Brain microvascular endothelial cell (primary cell): ENCODE results near the gene PAK5.

Experiments used
- DNase-seq: peaks from one replicate; pipeline ENCODE4 v3.0.0-alpha.2; 2020
- H3K27ac ChIP-seq: fragments of 250-450 bp; sonication (Bioruptor Pico); 2 replicates; pipeline ENCODE4 v1.5.1; 2020; ENCODE audit warnings: mild to moderate bottlenecking, moderate library complexity
- H3K27me3 ChIP-seq: fragments of 250-450 bp; sonication (Bioruptor Pico); replicated peaks from 2 replicates; pipeline ENCODE4 v1.5.1; 2020; ENCODE audit warnings: mild to moderate bottlenecking
- H3K36me3 ChIP-seq: fragments of 250-450 bp; sonication (Bioruptor Pico); replicated peaks from 2 replicates; pipeline ENCODE4 v1.5.1; 2020; ENCODE audit warnings: mild to moderate bottlenecking
- H3K4me3 ChIP-seq: 2 replicates; pipeline ENCODE4 v1.5.1; 2011; ENCODE audit warnings: low read depth, mild to moderate bottlenecking, control low read depth, low read length, moderate library complexity
- CTCF ChIP-seq: IDR thresholded peaks from 2 replicates; pipeline ENCODE4 v1.5.1; 2011; ENCODE audit warnings: low read depth, mild to moderate bottlenecking, moderate library complexity, low read length, control low read depth, inconsistent platforms; ENCODE audit errors: missing control alignments
- in situ Hi-C: cut with HindIII; loops from 2 replicates; pipeline ENCODE4 v1.10.0; 2017; ENCODE audit warnings: low sequenced_read_pairs, low pct_ligation_motif_present

PAK5 gene

GRCh38 chr20:9491324-9491723 lies 347.6 kb downstream of the PAK5 start:
- in situ Hi-C loops = no loop called here
- Histone ChIP-seq H3K27ac (no peak overlapping the region), H3K4me3 (no peak overlapping the region), H3K27me3 (no peaks in the 10 kb centered on the region), H3K36me3 (no peaks in the 10 kb centered on the region)
- TF ChIP-seq CTCF = no peak
- DNase-seq = no peak

GRCh38 chr20:9490631-9491030 lies 348.2 kb downstream of the PAK5 start:
- H3K27ac ChIP-seq = no peak overlapping the region
- no peaks in the 10 kb centered on the region for H3K27me3 ChIP-seq
- no peak for DNase-seq
- in situ Hi-C loops = no loop called here
- no peaks in the 10 kb centered on the region for H3K36me3 ChIP-seq
- TF ChIP-seq CTCF = no peak
- H3K4me3 ChIP-seq = no peak overlapping the region

GRCh38 chr20:9490161-9490560 lies 348.7 kb downstream of the PAK5 start:
- in situ Hi-C loops = no loop called here
- Histone ChIP-seq H3K27ac (no peak overlapping the region), H3K27me3 (no peaks in the 10 kb centered on the region), H3K4me3 (no peak overlapping the region), H3K36me3 (no peaks in the 10 kb centered on the region)
- DNase-seq = no peak
- no peak for TF ChIP-seq CTCF

GRCh38 chr20:9488063-9488462 lies 350.8 kb downstream of the PAK5 start:
- no peak for TF ChIP-seq CTCF
- in situ Hi-C loops = no loop called here
- H3K36me3 ChIP-seq = no peaks in the 10 kb centered on the region
- DNase-seq = no peak
- no peak overlapping the region for H3K27ac ChIP-seq
- no peaks in the 10 kb centered on the region for H3K27me3 ChIP-seq
- H3K4me3 ChIP-seq = no peak overlapping the region
